LNCaP clone FGC (cell line): ENCODE measurements around the gene ZRANB1.

Source experiments
- DNase-seq: peaks from one replicate; pipeline ENCODE4 v3.0.0-alpha.2; 2011; ENCODE audit warnings: low read depth
- H3K4me3 ChIP-seq: 2 replicates; pipeline ENCODE4 v1.5.1; 2011; ENCODE audit warnings: mild to moderate bottlenecking, low read depth, low read length, control low read depth
- CTCF ChIP-seq: IDR thresholded peaks from 2 replicates; pipeline ENCODE4 v1.5.1; 2012; ENCODE audit warnings: mild to moderate bottlenecking; ENCODE audit not compliant: control insufficient read depth, insufficient read depth; ENCODE audit errors: extremely low read depth

Gene ZRANB1

GRCh38 chr10:125014836-125015355, 73.0 kb downstream of the ZRANB1 start:
- no peak overlapping the region for H3K4me3 ChIP-seq
- DNase-seq = no peak
- no peak for TF ChIP-seq CTCF

- TF ChIP-seq CTCF = no peak
- no peak for DNase-seq
- H3K4me3 ChIP-seq = no peak overlapping the region
These were observed 73.5 kb downstream of the ZRANB1 start for GRCh38 chr10:125015356-125015944.

- H3K4me3 ChIP-seq = no peak overlapping the region
- no peak for TF ChIP-seq CTCF
- no peak for DNase-seq
These were observed 74.2 kb downstream of the ZRANB1 start for GRCh38 chr10:125016123-125016522.

- no peak for DNase-seq
- H3K4me3 ChIP-seq = no peak overlapping the region
- TF ChIP-seq CTCF = no peak
These were observed 74.8 kb downstream of the ZRANB1 start for GRCh38 chr10:125016611-125017202.

- DNase-seq = no peak
- no peak overlapping the region for H3K4me3 ChIP-seq
- TF ChIP-seq CTCF = no peak
These were observed 75.8 kb downstream of the ZRANB1 start for GRCh38 chr10:125017547-125018298.

GRCh38 chr10:125018576-125019143, 76.7 kb downstream of the ZRANB1 start:
- TF ChIP-seq CTCF = no peak
- no peak overlapping the region for H3K4me3 ChIP-seq
- DNase-seq = no peak
